ENCODE data around the gene GGA1.

GRCh38 chr22:37650463-37651136, 42.0 kb downstream of the GGA1 start:
- TF ChIP-seq CTCF (IDR thresholded peaks at IDR 0.05) (no peak), POLR2A (IDR thresholded peaks at IDR 0.05) (no peak), POLR2AphosphoS5 (IDR thresholded peaks at IDR 0.05) (no peak)

Data from upper lobe of left lung (tissue), 4 donors.